Endothelial cell of umbilical vein (primary cell): Measurements from ENCODE around the gene MMP1.

Source experiments
- EZH2 ChIP-seq: IDR thresholded peaks from 2 replicates; pipeline ENCODE4 v1.6.1; 2012; ENCODE audit warnings: borderline replicate concordance, low read depth, mild to moderate bottlenecking, moderate library complexity, low read length, inconsistent platforms; ENCODE audit not compliant: severe bottlenecking
- JUN ChIP-seq: IDR thresholded peaks from 2 replicates; pipeline ENCODE4 v1.6.1; 2011; ENCODE audit warnings: borderline replicate concordance, low read depth; ENCODE audit not compliant: insufficient read length, insufficient read depth
- MYC ChIP-seq: IDR thresholded peaks from one replicate; pipeline ENCODE4 v1.6.1; 2011; ENCODE audit warnings: mild to moderate bottlenecking, low read depth, low read length
- POLR2A ChIP-seq: IDR thresholded peaks from 2 replicates; pipeline ENCODE4 v1.6.1; 2012; ENCODE audit warnings: low read depth, mild to moderate bottlenecking, control low read depth, low read length
- POLR2AphosphoS5 ChIP-seq: IDR thresholded peaks from 2 replicates; pipeline ENCODE4 v1.6.1; 2012; ENCODE audit warnings: low read depth, mild to moderate bottlenecking, control low read depth, low read length, moderate library complexity; ENCODE audit not compliant: insufficient read depth
- TF ChIP-seq, protein P1 (sequence below), 2 donors: IDR thresholded peaks; 1 replicate in 1 of 2; 2 replicates in 1 of 2; pipeline ENCODE4 v1.5.1; 2011; ENCODE audit warnings: low read length in 2 of 2, mild to moderate bottlenecking in 2 of 2, moderate library complexity in 2 of 2, control low read depth in 1 of 2, inconsistent platforms in 1 of 2, low read depth in 1 of 2; ENCODE audit not compliant: insufficient read depth in 1 of 2; ENCODE audit errors: extremely low read depth in 1 of 2
- TF ChIP-seq, protein P2 (sequence below): IDR thresholded peaks from 2 replicates; pipeline ENCODE4 v1.6.1; 2011; ENCODE audit not compliant: insufficient read depth, insufficient read length

GRCh38 chr11:102776454-102776853, 21.5 kb downstream of the MMP1 start:
- TF ChIP-seq, protein P1, sequence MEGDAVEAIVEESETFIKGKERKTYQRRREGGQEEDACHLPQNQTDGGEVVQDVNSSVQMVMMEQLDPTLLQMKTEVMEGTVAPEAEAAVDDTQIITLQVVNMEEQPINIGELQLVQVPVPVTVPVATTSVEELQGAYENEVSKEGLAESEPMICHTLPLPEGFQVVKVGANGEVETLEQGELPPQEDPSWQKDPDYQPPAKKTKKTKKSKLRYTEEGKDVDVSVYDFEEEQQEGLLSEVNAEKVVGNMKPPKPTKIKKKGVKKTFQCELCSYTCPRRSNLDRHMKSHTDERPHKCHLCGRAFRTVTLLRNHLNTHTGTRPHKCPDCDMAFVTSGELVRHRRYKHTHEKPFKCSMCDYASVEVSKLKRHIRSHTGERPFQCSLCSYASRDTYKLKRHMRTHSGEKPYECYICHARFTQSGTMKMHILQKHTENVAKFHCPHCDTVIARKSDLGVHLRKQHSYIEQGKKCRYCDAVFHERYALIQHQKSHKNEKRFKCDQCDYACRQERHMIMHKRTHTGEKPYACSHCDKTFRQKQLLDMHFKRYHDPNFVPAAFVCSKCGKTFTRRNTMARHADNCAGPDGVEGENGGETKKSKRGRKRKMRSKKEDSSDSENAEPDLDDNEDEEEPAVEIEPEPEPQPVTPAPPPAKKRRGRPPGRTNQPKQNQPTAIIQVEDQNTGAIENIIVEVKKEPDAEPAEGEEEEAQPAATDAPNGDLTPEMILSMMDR (IDR thresholded peaks at IDR 0.05; ENCODE audit: extremely low read depth in 1 of 2, insufficient read depth in 1 of 2, low read depth in 1 of 2, low read length in 2 of 2), result no peak
- TF ChIP-seq POLR2A (no peak), EZH2 (no peak), JUN (no peak), POLR2AphosphoS5 (no peak), MYC (no peak)
- TF ChIP-seq, protein P2, sequence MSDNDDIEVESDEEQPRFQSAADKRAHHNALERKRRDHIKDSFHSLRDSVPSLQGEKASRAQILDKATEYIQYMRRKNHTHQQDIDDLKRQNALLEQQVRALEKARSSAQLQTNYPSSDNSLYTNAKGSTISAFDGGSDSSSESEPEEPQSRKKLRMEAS, result no peak
